IMR-90 (cell line): ENCODE results near the gene SNX30. TPM values are rescaled to one million over a fixed set of nuclear protein-coding genes. Genes with fewer than 3 reads are reported as not detected.

ENCODE experiments used
- ATAC-seq: fragments of 200-7000 bp; cut with Tn5 transposase; 2 replicates; pipeline ENCODE4 v1.9.1; 2020; ENCODE audit warnings: low read depth, mild to moderate bottlenecking, moderate library complexity
- BruUV-seq: library from RNA; stranded (reverse); fragments of 400-500 nt; replicated peaks from 2 replicates; lab custom pipeline; 2021; lab: Mats Ljungman, UMichigan
- CTCF ChIA-PET: fragments of 300-600 bp; formaldehyde crosslinking; extraction: SDS; loops from one replicate; lab custom pipeline; 2021; ENCODE audit warnings: antibody characterized with exemption; lab: Yijun Ruan, JAX
- POLR2A ChIA-PET: fragments of 300-600 bp; sonication (Branson Sonifier 250); formaldehyde crosslinking; loops from one replicate; lab custom pipeline; 2022; ENCODE audit warnings: antibody characterized with exemption; ENCODE audit not compliant: unreplicated experiment; lab: Charles Lee
- DNase-seq: peaks from one replicate; pipeline ENCODE4 v3.0.0; 2013
- H2AFZ ChIP-seq: replicated peaks from 2 replicates; pipeline ENCODE3; 2013; ENCODE audit warnings: low read length, mild to moderate bottlenecking; ENCODE audit not compliant: poor library complexity
- H2AK5ac ChIP-seq: 2 replicates; pipeline ENCODE4 v1.6.1; 2013; ENCODE audit warnings: low read depth, low read length, inconsistent platforms
- H2AK9ac ChIP-seq: replicated peaks from 2 replicates; pipeline ENCODE3; 2013; ENCODE audit warnings: mild to moderate bottlenecking, low read depth, low read length, moderate library complexity; ENCODE audit not compliant: poor library complexity
- H2BK120ac ChIP-seq: 2 replicates; pipeline ENCODE4 v1.6.1; 2013; ENCODE audit warnings: low read depth, low read length, inconsistent platforms
- H2BK15ac ChIP-seq: 3 replicates; pipeline ENCODE4 v1.6.1; 2013; ENCODE audit warnings: low read depth, low read length, inconsistent platforms
- H2BK20ac ChIP-seq: 2 replicates; pipeline ENCODE4 v1.6.1; 2013; ENCODE audit warnings: low read depth, mild to moderate bottlenecking, inconsistent platforms, low read length, moderate library complexity
- H2BK5ac ChIP-seq: 2 replicates; pipeline ENCODE4 v1.6.1; 2013; ENCODE audit warnings: mild to moderate bottlenecking, low read depth, low read length, inconsistent platforms; ENCODE audit not compliant: poor library complexity, severe bottlenecking
- H3K14ac ChIP-seq: replicated peaks from 2 replicates; pipeline ENCODE4 v1.6.1; 2013; ENCODE audit warnings: low read depth, low read length, inconsistent platforms
- H3K18ac ChIP-seq: 2 replicates; pipeline ENCODE4 v1.6.1; 2013; ENCODE audit warnings: low read depth, low read length, control low read depth
- H3K23ac ChIP-seq: 2 replicates; pipeline ENCODE4 v1.6.1; 2013; ENCODE audit warnings: low read depth, low read length, inconsistent platforms
- H3K27ac ChIP-seq: 2 replicates; pipeline ENCODE4 v1.5.1; 2013; ENCODE audit warnings: mild to moderate bottlenecking, control low read depth, low read length; ENCODE audit not compliant: insufficient read depth
- H3K27me3 ChIP-seq: 2 replicates; pipeline ENCODE4 v1.6.1; 2013; ENCODE audit warnings: low read length; ENCODE audit not compliant: control insufficient read depth, insufficient read depth
- H3K36me3 ChIP-seq: 2 replicates; pipeline ENCODE4 v1.6.1; 2013; ENCODE audit warnings: low read length, mixed read lengths; ENCODE audit not compliant: control insufficient read depth, insufficient read depth
- H3K4ac ChIP-seq: 2 replicates; pipeline ENCODE4 v1.6.1; 2013; ENCODE audit warnings: low read depth, low read length, inconsistent platforms
- H3K4me1 ChIP-seq: 2 replicates; pipeline ENCODE4 v1.6.1; 2013; ENCODE audit warnings: low read length, mixed read lengths; ENCODE audit not compliant: control insufficient read depth, insufficient read depth
- H3K4me2 ChIP-seq: 2 replicates; pipeline ENCODE4 v1.6.1; 2013; ENCODE audit warnings: low read depth, mild to moderate bottlenecking, control low read depth, low read length, moderate library complexity
- H3K4me3 ChIP-seq: 2 replicates; pipeline ENCODE4 v1.5.1; 2013; ENCODE audit warnings: low read depth, mild to moderate bottlenecking, control low read depth, low read length, moderate library complexity; ENCODE audit not compliant: insufficient read depth
- H3K56ac ChIP-seq: 2 replicates; pipeline ENCODE4 v1.6.1; 2013; ENCODE audit warnings: low read length, inconsistent platforms; ENCODE audit not compliant: insufficient read depth; ENCODE audit errors: extremely low read depth
- H3K79me1 ChIP-seq, 2 experiments: 2 replicates each; pipeline ENCODE4 v1.6.1; 2013; ENCODE audit warnings: low read length in 2 of 2, inconsistent platforms in 1 of 2, low read depth in 1 of 2
- H3K9ac ChIP-seq: 2 replicates; pipeline ENCODE4 v1.6.1; 2013; ENCODE audit warnings: low read depth, low read length, control low read depth
- H3K9me1 ChIP-seq: 2 replicates; pipeline ENCODE4 v1.6.1; 2013; ENCODE audit warnings: low read length, inconsistent platforms; ENCODE audit not compliant: insufficient read depth
- H3K9me3 ChIP-seq: 2 replicates; pipeline ENCODE4 v1.6.1; 2013; ENCODE audit warnings: low read length; ENCODE audit not compliant: control insufficient read depth, insufficient read depth
- H4K20me1 ChIP-seq: 2 replicates; pipeline ENCODE4 v1.6.1; 2013; ENCODE audit warnings: low read length, inconsistent platforms; ENCODE audit not compliant: insufficient read depth
- H4K5ac ChIP-seq: 2 replicates; pipeline ENCODE4 v1.6.1; 2013; ENCODE audit warnings: mild to moderate bottlenecking, low read depth, low read length, control low read depth
- H4K8ac ChIP-seq, 2 experiments: 2 replicates each; pipeline ENCODE4 v1.6.1; 2013; ENCODE audit warnings: low read depth in 2 of 2, low read length in 2 of 2, control low read depth in 1 of 2, inconsistent platforms in 1 of 2
- H4K91ac ChIP-seq: 2 replicates; pipeline ENCODE4 v1.6.1; 2013; ENCODE audit warnings: low read depth, low read length, inconsistent platforms; ENCODE audit not compliant: insufficient read depth
- RFX5 ChIP-seq: IDR thresholded peaks from 2 replicates; pipeline ENCODE4 v1.8.0; 2012; ENCODE audit warnings: low read depth, mild to moderate bottlenecking, low read length, moderate library complexity
- SMC3 ChIP-seq: fragments of 150-350 bp; IDR thresholded peaks from 2 replicates; pipeline ENCODE4 v1.6.1; 2016; ENCODE audit warnings: low read depth, mild to moderate bottlenecking, antibody characterized with exemption, low read length, moderate library complexity
- USF2 ChIP-seq: fragments of 150-350 bp; IDR thresholded peaks from 2 replicates; pipeline ENCODE4 v1.6.1; 2017; ENCODE audit warnings: mild to moderate bottlenecking, antibody characterized with exemption, low read length, low read depth
- WGBS, 2 experiments: methylation state at CpG; one replicate each; pipeline versions ENCODE4 v1.1.5 to v1.1.7; 2013; ENCODE audit warnings: missing lambda C conversion rate in 2 of 2; ENCODE audit not compliant: insufficient read length in 1 of 2; ENCODE audit errors: extremely low coverage in 2 of 2; 5-methylcytosine and 5-hydroxymethylcytosine counted together
- dilution Hi-C: fragments of 300-500 bp; cut with HindIII; formaldehyde crosslinking; loops from one replicate; pipeline ENCODE4 v1.14.3; 2018; ENCODE audit warnings: low sequenced_read_pairs; ENCODE audit not compliant: unreplicated experiment
- in situ Hi-C: fragments of 300-500 bp; cut with MboI; formaldehyde crosslinking; loops from 3 replicates; pipeline ENCODE4 v1.14.3; 2019; ENCODE audit warnings: low sequenced_read_pairs, inconsistent platforms, mixed read lengths
- intact Hi-C: fragments of 100-400 bp; cut with micrococcal nuclease; formaldehyde crosslinking; loops from 2 replicates; pipeline ENCODE4 v1.10.0; 2022
- polyA plus RNA-seq, 3 experiments: library from polyadenylated mRNA; depleted of rRNA; stranded (reverse); fragments of >200 nt; gene quantifications; 2 replicates each; pipeline ENCODE4 v1.2.3, GENCODE V29; 2012; ENCODE audit warnings: low replicate concordance in 1 of 3
- total RNA-seq: library from RNA; depleted of rRNA; stranded (reverse); fragments of >200 nt; gene quantifications from 2 replicates; pipeline ENCODE4 v1.2.3, GENCODE V29; 2012

SNX30 gene
- total and polyA plus RNA-seq, 2 of the 4 experiments (the other 2 are of a cell fraction) = 8.0 to 18.8 TPM

GRCh38 chr9:112823257-112823656 lies 72.7 kb downstream of the SNX30 start:
- intact Hi-C loops (loop anchor here (5.0 kb wide), 1 partner anchor 71 kb away; the partner anchor contains the start of gene SNX30), dilution Hi-C loops (no loop called here), in situ Hi-C loops (loop anchor here (25.0 kb wide), 1 partner anchor 361 kb away; no protein-coding TSS in a partner anchor)
- Histone ChIP-seq H2AFZ (no peak overlapping the region), H3K27me3 (no peaks in the 10 kb centered on the region), H4K5ac (no peak overlapping the region), H3K4me2 (no peak overlapping the region), H4K91ac (no peak overlapping the region), H4K20me1 (no peaks in the 10 kb centered on the region), H2BK120ac (no peak overlapping the region), H2BK5ac (no peak overlapping the region), H4K8ac (no peak overlapping the region), H2BK20ac (no peak overlapping the region), H3K4ac (no peak overlapping the region), H3K4me1 (peaks cover 2% of the 10 kb centered on the region; the same call in 1 of the 2 replicates), H2AK9ac (no peak overlapping the region), H3K79me1 (0 out of 4 replicates have a peak, but pooled peaks cover 0 to 3% of the 10 kb centered on the region in 2 experiments), H3K9me1 (peaks cover 3% of the 10 kb centered on the region; the same call in 1 of the 2 replicates), H3K9me3 (no peaks in the 10 kb centered on the region), H3K4me3 (no peak overlapping the region), H3K18ac (no peak overlapping the region), H3K23ac (no peak overlapping the region), H3K56ac (no peak overlapping the region), H2BK15ac (no peak overlapping the region), H3K9ac (no peak overlapping the region), H3K14ac (no peak overlapping the region), H2AK5ac (no peak overlapping the region), H3K27ac (no peak overlapping the region), H3K36me3 (no peaks in the 10 kb centered on the region; the same call in 1 of the 2 replicates)
- WGBS, 2 experiments = no CpG with 5 or more reads among the region's 3 CpGs
- ChIA-PET CTCF (no interaction called here), POLR2A (no interaction called here)
- DNase-seq (no peak), ATAC-seq (no peak)
- TF ChIP-seq RFX5 (no peak), USF2 (no peak), SMC3 (no peak)
- no TSS peak for BruUV-seq
